Measurements from ENCODE around the gene PARP6.

PARP6 gene

DNA sequence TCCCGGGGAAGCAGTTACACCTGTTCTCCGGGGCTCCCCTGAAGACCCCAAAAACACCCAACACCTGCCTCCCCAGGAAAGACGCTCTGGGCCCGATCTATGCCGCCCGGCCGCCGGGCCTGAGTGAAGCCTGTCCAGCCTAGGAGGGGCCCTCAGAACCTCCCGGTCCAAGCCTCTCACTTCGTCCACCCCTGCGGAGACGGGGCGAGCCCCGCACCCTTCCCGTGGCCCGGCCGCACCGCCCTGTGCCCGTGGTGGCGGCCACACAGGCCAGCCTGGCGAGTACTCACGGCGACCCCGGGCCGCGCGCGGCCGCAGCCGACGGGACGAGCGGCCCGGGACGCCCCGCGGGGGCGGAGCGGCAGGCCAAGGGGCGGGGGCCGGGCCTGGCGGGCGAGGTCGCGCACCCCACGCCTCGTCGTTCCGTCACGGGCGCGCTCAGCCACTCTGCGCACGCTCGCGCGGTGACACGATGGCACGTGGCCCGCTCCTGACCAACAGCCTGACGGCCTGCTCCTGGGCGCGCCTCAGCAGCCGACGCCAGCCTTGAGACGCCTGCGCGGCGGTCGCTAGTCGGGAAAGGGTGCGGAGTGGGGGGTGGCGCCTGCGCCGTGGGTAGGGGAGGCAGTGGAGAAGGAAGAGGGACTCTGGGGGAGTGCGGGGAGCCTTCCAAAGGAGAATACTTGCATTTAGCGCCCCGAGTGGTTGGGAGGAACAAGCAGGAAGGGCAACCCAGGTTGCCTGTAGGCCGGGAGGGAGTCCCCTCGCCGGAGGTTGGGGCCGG, at the start of gene PARP6:
Gene PARP6, minus strand, starts transcription at position 342 of the 784 bp plus-strand sequence. CDS start 5,077 bp downstream, outside the sequence.
- DNase-seq (ENCODE audit: low spot score), result peak; percentile 95

DNA sequence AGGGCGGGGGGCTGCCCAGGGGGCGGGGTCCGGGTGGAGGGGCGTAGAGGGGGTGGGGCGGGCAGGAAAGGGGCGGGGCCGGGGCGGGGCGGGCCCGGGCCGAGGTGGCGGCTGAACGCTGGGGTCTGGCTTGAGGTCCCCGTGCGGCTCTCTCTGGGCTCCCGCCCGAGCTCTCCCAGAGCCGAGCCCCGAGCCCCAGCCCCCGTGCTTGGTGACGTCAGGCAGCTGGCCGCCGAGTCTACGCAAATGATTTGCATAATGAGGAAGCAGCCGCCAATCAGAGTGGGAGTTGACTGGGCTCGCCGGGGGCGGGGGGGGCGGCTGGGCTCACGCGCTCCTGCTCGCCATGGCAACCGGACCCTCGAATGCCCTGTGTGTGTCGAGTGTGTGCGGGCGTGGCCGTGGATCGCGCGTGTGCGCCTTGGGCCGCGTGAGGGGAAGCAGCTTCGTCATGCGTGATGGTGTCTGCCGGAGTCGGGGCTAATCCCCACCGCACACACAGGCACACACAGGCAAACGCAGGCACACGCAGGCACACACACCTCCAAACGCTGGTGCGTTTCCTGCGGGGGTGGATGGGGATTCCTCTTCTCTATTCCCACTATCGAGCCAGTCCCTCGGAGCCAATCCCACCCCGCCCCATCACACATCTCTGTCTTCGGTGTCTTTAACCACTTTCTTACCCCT, 47.8 kb upstream of the PARP6 start, which contains the start of gene CELF6:
Gene CELF6, minus strand, starts transcription at position 173 of the 687 bp plus-strand sequence. CDS start 283 bp downstream, outside the sequence.
- DNase-seq (ENCODE audit: low spot score), result peak; percentile 55

GRCh38 chr15:72319360-72319984, 47.1 kb upstream of the PARP6 start:
- peak; percentile 54 for DNase-seq (ENCODE audit: low spot score)

GRCh38 chr15:72318408-72318942, 46.1 kb upstream of the PARP6 start:
- no peak for DNase-seq (ENCODE audit: low spot score)

DNA sequence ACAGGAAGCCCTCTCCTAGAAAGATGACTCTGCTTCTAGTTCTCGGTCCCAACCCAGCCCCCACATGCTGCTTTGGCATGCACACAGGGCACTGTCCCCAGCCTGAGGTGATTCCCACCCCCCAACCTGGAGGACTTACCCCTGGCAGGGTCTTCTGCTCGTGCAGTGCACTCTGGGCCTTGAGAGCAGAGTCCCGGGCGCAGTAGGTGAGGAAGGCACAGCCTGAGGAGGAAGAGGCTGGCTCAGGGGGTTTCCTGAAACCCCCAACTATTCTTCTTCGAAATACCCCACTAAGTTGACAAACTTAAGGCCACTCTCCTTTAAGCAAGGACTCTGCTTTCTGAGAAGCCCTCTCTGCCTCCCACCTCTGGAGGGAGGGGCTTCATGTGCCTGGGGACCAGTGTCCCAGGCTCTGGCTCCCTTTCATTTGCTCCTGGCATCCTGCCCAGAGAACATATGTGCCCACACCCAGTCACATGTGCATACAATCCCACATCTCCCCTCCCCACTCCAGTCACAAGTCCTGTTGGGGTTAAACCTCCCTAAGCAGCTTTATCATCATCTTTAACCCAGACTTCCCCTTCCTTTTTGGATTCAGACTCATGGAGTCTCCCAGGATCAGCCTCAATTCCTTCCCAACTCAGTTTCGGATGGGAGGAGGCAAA, 43.5 kb upstream of the PARP6 start:
- no peak for DNase-seq (ENCODE audit: low spot score)

- DNase-seq (ENCODE audit: low spot score), result no peak
Measured at GRCh38 chr15:72313881-72314280, 41.5 kb upstream of the PARP6 start.

DNA sequence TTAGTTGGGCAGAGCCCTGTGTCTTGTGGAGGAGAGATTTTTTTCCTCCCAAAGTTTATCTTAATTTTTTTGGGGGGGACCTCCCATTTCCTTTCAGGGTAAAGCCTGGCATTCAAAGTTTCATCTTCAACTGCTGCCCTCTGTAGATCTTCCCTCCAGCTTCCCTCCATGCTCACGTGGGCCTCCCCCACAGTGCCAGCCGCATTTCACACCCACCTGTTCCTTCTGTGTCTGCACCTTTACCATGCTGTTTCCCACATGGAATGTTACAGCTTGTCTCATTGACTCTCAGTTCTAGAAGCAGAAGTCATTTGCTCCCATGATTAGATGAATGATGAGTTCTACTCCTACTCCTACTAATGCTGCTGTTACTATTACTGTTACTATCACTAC, 41.1 kb upstream of the PARP6 start:
- no peak for DNase-seq (ENCODE audit: low spot score)

DNA sequence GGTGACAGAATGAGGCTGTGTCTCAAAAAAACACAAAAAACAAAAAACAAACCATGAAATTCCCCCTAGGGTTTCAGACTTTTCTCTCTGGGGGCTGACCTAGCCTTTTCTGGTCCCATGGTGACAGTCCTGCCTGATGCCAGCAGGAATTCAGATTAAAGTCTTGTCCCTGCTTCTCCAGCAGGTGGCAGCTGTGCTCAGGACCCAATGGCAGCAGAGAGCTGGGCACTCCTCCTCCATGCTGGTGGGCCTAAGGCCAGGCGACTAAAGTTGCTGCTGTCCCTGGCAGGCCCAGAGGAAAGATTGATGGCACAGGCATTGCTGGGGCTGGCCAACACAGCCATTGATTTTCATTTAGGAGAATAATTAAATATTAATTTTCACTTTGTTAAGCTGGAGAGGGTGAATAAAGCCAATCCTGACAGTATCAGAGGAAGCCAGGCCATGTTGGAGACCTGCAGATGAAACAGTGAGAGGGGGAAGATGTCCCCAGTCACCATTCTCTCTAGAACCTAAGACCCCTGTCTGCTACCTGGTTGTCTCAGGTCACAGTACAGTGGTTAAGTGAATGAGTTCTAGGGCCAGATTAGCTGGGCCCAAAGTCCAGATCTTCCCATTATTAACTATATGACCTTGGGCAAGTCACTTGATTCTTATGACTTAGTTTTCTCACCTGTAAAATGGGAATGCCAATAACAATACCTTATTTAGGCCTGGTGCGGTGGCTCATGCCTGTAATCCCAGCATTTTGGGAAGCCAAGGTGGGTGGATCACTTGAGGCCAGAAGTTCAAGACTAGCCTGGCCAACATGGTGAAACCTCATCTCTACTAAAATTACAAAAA, 40.5 kb upstream of the PARP6 start:
- peak; percentile 61 for DNase-seq (ENCODE audit: low spot score)

- DNase-seq (ENCODE audit: low spot score), result no peak
Measured at GRCh38 chr15:72307026-72307425, 34.7 kb upstream of the PARP6 start.

DNA sequence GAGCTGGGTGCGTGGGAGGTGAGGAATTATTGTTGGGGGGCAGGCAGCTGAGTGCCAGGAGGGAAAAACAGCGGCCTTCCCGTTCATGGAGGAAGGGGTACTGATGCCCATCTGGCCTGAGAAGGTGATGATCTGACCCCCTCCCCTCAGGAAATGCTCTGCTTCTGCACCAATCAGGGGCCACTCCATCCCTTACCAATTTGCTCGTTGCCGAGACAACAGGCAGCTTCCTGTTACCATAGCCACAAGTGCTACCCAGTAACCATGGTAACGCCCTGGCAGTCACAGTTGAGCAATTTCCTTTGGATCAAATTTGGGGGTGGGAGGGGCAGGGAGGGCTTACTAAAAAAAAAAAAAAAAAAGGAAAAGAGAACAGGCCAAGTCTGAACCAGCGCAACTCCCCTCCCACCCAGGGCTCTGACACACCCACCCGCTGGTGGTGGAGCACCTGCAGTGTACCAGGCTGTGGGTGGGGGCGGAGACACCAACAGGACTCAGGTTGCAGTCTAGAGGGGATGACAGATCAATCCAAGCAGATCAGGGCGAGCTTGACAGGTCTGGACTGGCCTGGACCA, 33.9 kb upstream of the PARP6 start:
- no peak for DNase-seq (ENCODE audit: low spot score)

GRCh38 chr15:72304596-72304995, 32.2 kb upstream of the PARP6 start:
- no peak for DNase-seq (ENCODE audit: low spot score)

DNA sequence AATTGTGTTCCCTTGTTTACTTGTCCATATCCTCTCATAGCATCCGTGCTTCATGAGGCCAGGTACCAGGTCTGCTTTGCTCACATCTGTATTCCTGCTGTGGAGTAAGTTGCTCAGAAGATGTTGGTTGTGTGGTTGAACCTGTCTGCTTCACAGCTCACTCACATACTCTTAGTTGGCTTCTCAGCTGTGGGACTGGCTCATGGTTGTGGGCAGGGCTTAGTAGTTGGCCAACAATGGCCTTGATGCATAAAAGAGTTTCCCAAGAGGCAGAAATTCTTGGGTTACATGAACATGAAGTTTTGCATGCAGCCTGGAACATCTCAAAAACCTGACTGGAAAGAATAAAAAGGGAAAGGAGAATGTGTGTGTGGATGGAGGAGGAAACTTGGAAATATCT, 30.6 kb upstream of the PARP6 start:
- DNase-seq (ENCODE audit: low spot score), result no peak

DNA sequence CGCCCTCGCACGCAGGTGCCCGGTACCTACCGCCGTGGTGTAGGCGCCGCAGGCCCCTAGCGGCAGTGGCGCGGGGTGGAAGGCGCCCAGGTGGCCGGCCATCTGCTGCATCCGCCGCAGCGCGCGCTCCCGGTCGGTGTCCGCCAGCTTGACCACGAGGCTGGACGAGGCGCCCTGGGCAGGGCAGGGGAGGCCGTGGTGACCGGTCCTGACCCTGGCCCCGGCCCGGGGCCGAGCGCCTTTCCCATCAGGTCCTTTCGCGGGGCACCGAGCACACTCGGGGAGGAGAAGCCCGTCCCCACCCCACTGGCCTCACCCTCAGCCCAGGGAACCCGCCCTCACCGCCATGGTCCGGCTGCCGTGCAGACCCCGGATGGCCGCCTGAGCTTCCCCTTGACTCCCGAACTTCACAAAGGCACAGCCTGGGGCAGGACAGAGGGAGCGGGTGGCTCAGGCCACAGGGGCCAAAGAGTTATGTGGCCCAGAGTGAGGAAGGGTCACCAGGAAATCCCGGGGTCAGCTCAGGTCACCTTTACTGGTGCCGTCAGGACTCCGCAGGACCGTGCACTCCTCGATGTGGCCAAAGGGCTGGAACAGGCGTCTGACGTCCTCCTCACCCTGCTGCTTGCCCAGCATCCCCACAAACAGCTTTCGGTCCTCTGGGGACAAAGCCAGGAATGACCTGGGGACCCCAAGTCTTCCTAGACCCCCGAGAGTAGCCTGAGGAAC, 17.4 kb upstream of the PARP6 start:
- DNase-seq (ENCODE audit: low spot score), result no peak

GRCh38 chr15:72288796-72289596, 16.6 kb upstream of the PARP6 start:
- DNase-seq (ENCODE audit: low spot score), result no peak

DNA sequence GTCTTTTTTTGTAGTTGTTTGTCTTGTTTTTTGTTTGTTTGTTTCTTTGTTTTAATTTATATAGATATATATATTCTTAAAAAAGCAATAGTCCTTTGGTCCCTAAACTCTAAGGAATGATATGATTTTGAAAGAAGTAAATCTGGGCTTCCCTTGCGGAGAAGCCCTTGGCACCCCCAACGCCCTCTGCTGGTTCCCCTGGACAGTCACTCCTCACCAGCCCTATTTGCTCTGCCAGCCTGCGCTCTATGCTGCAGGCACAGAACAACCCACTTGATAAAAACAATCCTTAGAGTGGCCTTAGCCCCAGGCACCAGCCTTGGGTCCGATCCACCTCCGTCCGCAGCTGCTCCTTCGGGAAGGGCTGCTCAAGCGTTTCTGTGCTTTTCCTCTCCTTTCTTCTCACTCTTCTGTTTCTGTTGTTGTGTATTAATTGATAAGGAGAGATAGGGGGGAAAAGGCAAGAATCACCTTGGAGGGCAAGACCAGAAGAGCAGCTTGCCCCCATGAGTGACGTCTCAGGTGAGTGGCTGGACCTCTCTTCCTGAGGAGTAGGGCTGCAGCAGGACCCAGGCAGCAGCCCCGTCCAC, 13.7 kb upstream of the PARP6 start:
- DNase-seq (ENCODE audit: low spot score), result peak; percentile 7

GRCh38 chr15:72285402-72285801, 13.0 kb upstream of the PARP6 start:
- no peak for DNase-seq (ENCODE audit: low spot score)

GRCh38 chr15:72284781-72285180, 12.4 kb upstream of the PARP6 start:
- DNase-seq (ENCODE audit: low spot score), result no peak

DNA sequence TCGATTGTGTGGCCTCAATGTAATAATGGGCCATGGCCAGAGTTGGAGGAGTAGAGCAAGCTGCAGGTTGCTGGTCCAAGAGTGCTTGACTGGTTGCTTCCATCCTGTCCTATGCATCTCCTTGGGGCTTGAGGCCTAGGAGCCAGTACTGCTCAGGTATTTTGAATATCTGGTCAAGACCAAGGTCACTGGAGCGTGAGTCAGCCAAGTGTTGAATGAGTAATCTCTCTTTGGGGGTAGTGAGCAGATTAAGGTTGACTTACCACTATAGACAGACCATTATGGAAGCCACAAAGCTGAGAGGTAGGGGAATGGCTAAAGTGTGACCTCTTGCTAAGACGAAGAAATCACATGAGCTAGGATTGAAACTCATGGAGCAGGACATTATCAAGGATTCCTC, 9.4 kb upstream of the PARP6 start:
- no peak for DNase-seq (ENCODE audit: low spot score)

DNA sequence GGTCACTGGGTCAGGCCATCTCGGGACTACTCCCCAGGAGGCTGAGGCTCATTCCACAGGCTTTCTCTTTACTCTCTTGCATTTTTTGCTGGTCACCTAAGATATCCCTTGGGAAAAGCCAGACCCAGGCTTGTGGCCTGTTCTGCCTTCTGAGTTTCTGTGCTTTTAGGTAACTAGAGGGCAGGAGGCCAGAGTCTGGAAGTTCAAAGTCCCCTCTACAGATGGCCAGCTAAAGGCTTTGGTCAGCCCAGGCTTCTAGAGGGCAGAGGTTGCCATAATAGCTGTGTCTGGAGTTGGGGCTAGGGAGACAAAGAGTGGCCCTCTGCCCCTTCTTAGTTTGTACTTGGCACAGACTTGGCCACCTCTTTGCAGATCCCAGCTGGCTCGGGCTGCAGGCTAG, 8.4 kb upstream of the PARP6 start:
- DNase-seq (ENCODE audit: low spot score), result no peak
